Stomach (tissue), 4 donors: ENCODE results near the gene ATG9B.

Source experiments
- POLR2A ChIP-seq, 4 donors: fragments of 450-650 bp; IDR thresholded peaks; one replicate each; pipeline ENCODE4 v1.6.1; 2016; ENCODE audit warnings: antibody characterized with exemption in 4 of 4, control low read depth in 2 of 4, mild to moderate bottlenecking in 1 of 4, moderate library complexity in 1 of 4
- TF ChIP-seq, protein P1 (sequence below), 7 experiments: fragments of 450-650 bp in 4 of 7; fragments of 200-600 bp in 3 of 7; sonication (generic) in 3 of 7; IDR thresholded peaks; one replicate each; pipeline ENCODE4 v1.5.1; 2016 to 2019; ENCODE audit warnings: antibody characterized with exemption in 7 of 7, control low read depth in 2 of 7, mild to moderate bottlenecking in 1 of 7

DNA sequence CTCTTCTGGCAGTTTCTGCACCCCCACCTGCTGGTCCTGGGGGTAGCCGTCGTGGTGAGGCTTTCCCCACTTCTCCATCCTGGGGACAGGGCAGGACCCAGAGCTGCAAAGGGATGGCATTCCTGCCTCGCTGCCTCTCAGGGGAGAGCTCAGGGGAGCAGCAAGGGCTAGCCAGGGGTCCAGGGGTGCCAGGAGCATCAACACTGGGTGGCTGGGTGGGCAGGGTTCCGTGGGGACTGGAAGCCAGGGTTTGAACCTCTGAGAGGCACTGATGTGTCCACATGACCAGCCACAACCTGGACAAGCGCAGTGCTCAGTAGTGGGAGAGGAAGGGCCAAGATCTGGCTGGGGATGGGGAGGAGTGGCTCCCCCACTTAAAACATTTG lies 9.6 kb upstream of the ATG9B start:
- no peak for TF ChIP-seq POLR2A (IDR thresholded peaks at IDR 0.05)
- TF ChIP-seq, protein P1, sequence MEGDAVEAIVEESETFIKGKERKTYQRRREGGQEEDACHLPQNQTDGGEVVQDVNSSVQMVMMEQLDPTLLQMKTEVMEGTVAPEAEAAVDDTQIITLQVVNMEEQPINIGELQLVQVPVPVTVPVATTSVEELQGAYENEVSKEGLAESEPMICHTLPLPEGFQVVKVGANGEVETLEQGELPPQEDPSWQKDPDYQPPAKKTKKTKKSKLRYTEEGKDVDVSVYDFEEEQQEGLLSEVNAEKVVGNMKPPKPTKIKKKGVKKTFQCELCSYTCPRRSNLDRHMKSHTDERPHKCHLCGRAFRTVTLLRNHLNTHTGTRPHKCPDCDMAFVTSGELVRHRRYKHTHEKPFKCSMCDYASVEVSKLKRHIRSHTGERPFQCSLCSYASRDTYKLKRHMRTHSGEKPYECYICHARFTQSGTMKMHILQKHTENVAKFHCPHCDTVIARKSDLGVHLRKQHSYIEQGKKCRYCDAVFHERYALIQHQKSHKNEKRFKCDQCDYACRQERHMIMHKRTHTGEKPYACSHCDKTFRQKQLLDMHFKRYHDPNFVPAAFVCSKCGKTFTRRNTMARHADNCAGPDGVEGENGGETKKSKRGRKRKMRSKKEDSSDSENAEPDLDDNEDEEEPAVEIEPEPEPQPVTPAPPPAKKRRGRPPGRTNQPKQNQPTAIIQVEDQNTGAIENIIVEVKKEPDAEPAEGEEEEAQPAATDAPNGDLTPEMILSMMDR (IDR thresholded peaks at IDR 0.05), result no peak
